Mesothelial cell of epicardium (in vitro differentiated cells): ENCODE results near the gene ARHGAP22. TPM values are rescaled to one million over a fixed set of nuclear protein-coding genes. Genes with fewer than 3 reads are reported as not detected.

Experiments used
- DNase-seq, 2 experiments: peaks; one replicate each; pipeline ENCODE4 v3.0.0; 2021; ENCODE audit warnings: low spot score in 2 of 2; ENCODE audit not compliant: unreplicated experiment in 2 of 2
- H3K27ac Mint-ChIP-seq: 2 replicates; pipeline ENCODE4 v1.8.0; 2021; ENCODE audit warnings: mixed read lengths
- H3K27me3 Mint-ChIP-seq: 2 replicates; pipeline ENCODE4 v1.8.0; 2021; ENCODE audit warnings: low read depth, mixed read lengths
- H3K36me3 Mint-ChIP-seq: 2 replicates; pipeline ENCODE4 v1.8.0; 2021; ENCODE audit warnings: mixed read lengths
- H3K4me1 Mint-ChIP-seq: 2 replicates; pipeline ENCODE4 v1.8.0; 2021; ENCODE audit warnings: mixed read lengths
- H3K4me3 Mint-ChIP-seq: 2 replicates; pipeline ENCODE4 v1.8.0; 2021; ENCODE audit warnings: mild to moderate bottlenecking, moderate library complexity, mixed read lengths
- H3K9me3 Mint-ChIP-seq: 2 replicates; pipeline ENCODE4 v1.8.0; 2021; ENCODE audit warnings: mixed read lengths
- total RNA-seq: library from RNA; stranded (reverse); gene quantifications from 3 replicates; pipeline ENCODE4 v1.2.1, GENCODE V29; 2021
- TF ChIP-seq, protein P1 (sequence below): fragments of 200-600 bp; sonication (generic); IDR thresholded peaks from one replicate; pipeline ENCODE4 v1.5.0; 2021; ENCODE audit warnings: antibody characterized with exemption; ENCODE audit not compliant: unreplicated experiment

ARHGAP22 gene
- total RNA-seq, 1 donor from 2014 or later: 2.9 TPM

DNA sequence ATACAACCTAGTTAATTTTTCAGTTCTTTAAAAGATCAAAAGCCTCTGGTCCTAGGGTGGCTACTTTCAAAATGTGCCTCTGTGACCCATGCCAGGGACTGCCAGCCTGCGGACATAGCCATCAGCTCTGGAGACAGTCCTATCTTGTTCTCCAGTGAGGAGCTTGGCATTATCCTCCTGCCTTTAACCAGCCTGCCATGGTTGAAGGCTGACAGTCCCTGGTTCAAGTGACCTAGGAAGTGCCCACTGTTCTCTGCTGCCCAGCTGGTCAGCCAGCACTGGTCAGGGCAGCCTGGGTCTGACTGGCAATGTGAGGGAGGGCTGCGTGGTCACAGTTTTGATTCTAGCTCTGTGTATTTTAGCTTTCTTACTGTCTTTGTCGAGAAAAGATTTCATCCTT is 18.1 kb upstream of the ARHGAP22 start:
- Mint-ChIP-seq H3K27me3 (peaks cover 51% of the 10 kb centered on the region), H3K4me3 (no peak overlapping the region), H3K4me1 (no peaks in the 10 kb centered on the region), H3K36me3 (no peaks in the 10 kb centered on the region), H3K27ac (no peak overlapping the region), H3K9me3 (peaks cover 5% of the 10 kb centered on the region)
- TF ChIP-seq, protein P1, sequence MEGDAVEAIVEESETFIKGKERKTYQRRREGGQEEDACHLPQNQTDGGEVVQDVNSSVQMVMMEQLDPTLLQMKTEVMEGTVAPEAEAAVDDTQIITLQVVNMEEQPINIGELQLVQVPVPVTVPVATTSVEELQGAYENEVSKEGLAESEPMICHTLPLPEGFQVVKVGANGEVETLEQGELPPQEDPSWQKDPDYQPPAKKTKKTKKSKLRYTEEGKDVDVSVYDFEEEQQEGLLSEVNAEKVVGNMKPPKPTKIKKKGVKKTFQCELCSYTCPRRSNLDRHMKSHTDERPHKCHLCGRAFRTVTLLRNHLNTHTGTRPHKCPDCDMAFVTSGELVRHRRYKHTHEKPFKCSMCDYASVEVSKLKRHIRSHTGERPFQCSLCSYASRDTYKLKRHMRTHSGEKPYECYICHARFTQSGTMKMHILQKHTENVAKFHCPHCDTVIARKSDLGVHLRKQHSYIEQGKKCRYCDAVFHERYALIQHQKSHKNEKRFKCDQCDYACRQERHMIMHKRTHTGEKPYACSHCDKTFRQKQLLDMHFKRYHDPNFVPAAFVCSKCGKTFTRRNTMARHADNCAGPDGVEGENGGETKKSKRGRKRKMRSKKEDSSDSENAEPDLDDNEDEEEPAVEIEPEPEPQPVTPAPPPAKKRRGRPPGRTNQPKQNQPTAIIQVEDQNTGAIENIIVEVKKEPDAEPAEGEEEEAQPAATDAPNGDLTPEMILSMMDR: no peak
- DNase-seq: no peak

DNA sequence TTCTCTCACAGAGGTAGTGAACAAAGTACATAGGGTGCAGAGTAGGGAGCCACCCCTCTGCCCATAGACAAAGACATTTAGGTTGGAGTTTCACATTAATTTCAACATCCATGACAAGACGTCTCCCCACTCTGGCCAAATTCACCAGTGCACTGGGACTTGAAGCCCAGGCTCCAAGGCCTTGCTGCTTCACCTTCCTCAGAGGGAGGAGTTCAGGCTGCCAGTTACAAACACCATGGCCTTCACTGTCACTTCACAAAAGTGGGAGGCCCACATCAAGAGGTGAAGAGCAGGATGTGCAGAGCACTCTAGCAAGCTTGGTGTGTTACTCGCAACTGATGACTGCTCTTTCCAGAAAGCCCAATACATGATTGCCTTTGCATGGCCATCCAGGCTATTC is 15.8 kb upstream of the ARHGAP22 start:
- TF ChIP-seq, protein P1: no peak
- no peak for DNase-seq
- H3K4me1 Mint-ChIP-seq: no peaks in the 10 kb centered on the region
- peaks cover 13% of the 10 kb centered on the region for H3K9me3 Mint-ChIP-seq
- H3K27me3 Mint-ChIP-seq: peaks cover 41% of the 10 kb centered on the region
- no peak overlapping the region for H3K27ac Mint-ChIP-seq
- no peak overlapping the region for H3K4me3 Mint-ChIP-seq
- H3K36me3 Mint-ChIP-seq: no peaks in the 10 kb centered on the region

DNA sequence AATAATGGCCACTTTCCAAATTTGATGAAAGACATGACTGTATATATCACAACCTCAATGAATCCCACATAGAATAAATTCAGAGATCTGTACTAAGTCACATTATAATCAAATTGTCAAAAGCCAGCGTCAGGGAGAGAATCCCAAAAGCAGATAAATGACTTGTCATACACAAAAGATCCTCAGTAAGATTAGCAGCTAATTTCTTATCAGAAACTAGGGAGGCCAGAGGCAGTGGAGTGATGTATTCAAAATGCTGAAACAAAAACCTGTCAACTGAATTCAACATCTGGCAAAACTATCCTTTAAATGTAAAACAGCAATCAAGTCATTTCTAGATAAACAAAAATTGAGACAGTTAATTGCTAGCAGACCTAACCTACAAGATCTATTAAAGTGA is 11.6 kb upstream of the ARHGAP22 start:
- no peaks in the 10 kb centered on the region for H3K4me1 Mint-ChIP-seq

DNA sequence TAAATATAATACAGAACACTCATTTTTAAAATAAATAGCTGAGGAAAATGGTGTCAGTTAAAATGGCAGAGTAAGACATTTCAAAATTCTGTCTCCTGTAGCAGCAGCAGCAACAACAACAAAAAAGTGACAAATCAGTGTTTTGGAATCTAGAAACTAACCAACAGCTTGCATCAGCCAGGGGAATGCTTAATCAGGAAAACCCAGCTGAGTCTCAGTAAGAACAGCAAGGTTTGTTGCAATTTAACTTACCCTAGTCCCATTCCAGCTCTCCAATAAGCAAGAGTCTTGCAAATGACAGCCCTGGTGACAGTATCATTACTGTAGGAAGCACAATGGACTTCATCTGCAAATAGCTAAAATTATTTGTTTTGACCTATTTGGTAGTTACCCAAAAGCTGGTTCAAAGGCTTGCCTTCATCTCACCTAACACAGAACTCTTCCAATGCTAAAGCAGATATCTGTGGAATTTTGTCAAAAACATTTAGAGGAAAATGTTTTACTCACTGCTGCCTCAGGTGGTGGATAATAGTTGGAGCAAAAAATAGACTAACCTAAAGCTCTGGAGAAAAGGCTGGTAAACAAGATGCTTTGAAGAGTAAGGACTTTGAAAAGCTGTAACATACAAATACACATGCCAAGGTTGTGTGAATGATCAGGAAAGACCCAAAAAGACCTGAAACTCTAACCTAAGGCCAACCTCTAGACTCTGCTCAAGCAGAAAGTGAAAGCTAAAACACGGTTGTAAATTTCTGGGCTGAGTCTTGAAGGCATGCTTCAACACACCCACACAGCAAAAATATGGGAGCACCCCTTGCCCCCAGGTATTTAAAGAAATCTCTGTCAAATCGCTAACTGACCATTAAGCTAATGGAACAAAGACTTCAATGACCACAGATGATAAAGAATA is 9.9 kb upstream of the ARHGAP22 start:
- H3K27ac Mint-ChIP-seq: no peak overlapping the region
- H3K9me3 Mint-ChIP-seq: peaks cover 17% of the 10 kb centered on the region
- TF ChIP-seq, protein P1: peak; percentile 58
- H3K4me1 Mint-ChIP-seq: no peaks in the 10 kb centered on the region
- H3K4me3 Mint-ChIP-seq: no peak overlapping the region
- peaks cover 54% of the 10 kb centered on the region for H3K27me3 Mint-ChIP-seq
- DNase-seq: no peak
- H3K36me3 Mint-ChIP-seq: no peaks in the 10 kb centered on the region

More for the DNA sequence above, 11.6 kb upstream of the ARHGAP22 start:
- TF ChIP-seq, protein P1: no peak
- H3K4me3 Mint-ChIP-seq: no peak overlapping the region
- no peak overlapping the region for H3K27ac Mint-ChIP-seq
- peaks cover 17% of the 10 kb centered on the region for H3K9me3 Mint-ChIP-seq
- H3K36me3 Mint-ChIP-seq: no peaks in the 10 kb centered on the region
- no peak for DNase-seq
- H3K27me3 Mint-ChIP-seq: peaks cover 40% of the 10 kb centered on the region

DNA sequence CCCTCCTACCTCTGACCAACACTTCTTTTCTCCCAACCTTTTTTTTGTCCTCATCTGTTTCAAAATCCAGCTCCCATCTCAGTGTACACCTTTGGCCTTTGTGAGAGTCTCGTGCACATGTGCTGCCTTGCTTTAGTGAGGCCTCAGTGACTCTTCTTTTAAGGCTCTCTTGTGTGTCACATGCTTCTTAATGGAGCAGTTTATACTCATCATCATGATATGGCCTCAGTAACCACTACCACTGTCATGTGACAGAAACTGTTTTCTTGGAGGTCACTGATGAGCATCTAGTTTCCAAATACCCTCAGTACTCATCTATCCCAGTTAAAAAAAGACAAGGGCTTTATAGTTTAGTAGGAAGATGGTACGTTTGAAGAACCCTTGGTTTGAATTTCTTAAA is 8.1 kb upstream of the ARHGAP22 start:
- Mint-ChIP-seq H3K9me3 (peaks cover 17% of the 10 kb centered on the region), H3K36me3 (no peaks in the 10 kb centered on the region), H3K27me3 (peaks cover 48% of the 10 kb centered on the region), H3K4me3 (no peak overlapping the region), H3K27ac (no peak overlapping the region), H3K4me1 (no peaks in the 10 kb centered on the region)
- TF ChIP-seq, protein P1: no peak
- DNase-seq: no peak
